Stimulated activated CD8-positive, alpha-beta memory T cell treated with anti-CD3 and anti-CD28 coated beads, Interleukin-15, amount 100 ng/mL, for 1 hour (primary cell): ENCODE data around the gene CCDC74A.
"Not testable (repeated sequence)": the region's sequence is repeated elsewhere in the genome, so short reads cannot be mapped to it uniquely, and the experiment has no call there.

Experiments
- DNase-seq: peaks from one replicate; pipeline ENCODE4 v3.0.0-alpha.2; 2020; ENCODE audit warnings: low read depth

The CCDC74A gene

GRCh38 chr2:131527131-131528001, at the start of gene CCDC74A:
Gene CCDC74A (plus strand): TSS chr2:131527888. CDS start chr2:131527971, 83 bp downstream.
- peak; percentile 46 for DNase-seq

DNA sequence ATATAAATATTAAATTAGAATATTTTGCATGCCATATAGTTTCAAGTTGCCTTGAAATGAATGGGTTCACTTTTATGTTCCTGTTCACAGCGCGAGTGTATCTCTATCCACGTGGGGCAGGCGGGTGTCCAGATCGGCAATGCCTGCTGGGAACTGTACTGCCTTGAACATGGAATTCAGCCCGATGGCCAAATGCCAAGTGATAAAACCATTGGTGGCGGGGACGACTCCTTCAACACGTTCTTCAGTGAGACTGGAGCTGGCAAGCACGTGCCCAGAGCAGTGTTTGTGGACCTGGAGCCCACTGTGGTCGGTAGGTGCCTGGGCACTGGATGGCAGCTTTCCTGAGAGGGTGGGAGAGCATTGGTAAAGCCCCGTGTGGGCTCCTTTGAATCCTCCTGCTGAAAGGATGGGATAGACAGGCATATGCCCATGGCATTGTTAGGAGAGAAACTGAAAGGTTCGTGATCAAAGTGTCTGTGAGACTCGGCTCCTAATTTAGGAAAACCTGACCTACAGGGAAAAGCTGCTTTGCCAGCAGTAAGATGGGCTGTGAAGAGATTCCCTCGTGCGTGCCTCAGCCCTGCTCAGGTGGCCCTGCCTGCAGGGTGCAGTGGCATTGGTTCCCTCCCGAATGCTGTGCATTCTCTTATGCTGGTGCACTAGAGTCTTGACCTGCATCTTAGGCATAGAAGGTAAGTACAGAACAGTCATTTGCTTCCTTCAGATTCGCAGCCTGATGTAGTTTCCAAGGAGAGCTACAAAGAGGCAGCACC, 49.4 kb upstream of the CCDC74A start:
- not testable (repeated sequence) for DNase-seq

- DNase-seq = not testable (repeated sequence)
Measured at GRCh38 chr2:131478850-131479461, 48.7 kb upstream of the CCDC74A start.

GRCh38 chr2:131480351-131480750, 47.3 kb upstream of the CCDC74A start:
- DNase-seq = not testable (repeated sequence)

DNA sequence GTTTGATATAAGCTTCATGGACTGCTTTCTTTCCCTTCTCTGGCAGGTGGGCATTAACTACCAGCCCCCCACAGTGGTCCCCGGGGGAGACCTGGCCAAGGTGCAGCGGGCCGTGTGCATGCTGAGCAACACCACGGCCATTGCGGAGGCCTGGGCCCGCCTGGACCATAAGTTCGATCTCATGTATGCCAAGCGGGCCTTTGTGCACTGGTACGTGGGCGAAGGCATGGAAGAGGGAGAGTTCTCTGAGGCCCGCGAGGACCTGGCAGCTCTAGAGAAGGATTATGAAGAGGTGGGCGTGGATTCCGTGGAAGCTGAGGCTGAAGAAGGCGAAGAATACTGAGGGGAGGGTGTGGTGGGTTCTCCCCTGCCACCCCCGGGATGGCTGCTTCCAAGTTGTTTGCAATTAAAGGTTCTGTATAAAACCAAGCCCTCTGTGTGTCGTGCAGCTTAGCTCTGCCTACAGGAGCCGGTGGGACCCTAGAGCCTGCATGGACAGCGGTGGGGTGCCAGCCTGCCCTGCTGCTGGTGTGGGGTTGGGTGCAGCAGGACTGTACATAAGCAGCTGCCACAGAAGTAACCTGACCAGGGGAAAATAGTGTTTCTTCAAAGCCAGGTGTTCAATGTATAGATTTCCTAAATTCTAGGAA, 45.1 kb upstream of the CCDC74A start:
- DNase-seq = not testable (repeated sequence)

- not testable (repeated sequence) for DNase-seq
Measured at GRCh38 chr2:131483981-131484820, 43.5 kb upstream of the CCDC74A start.

GRCh38 chr2:131484906-131485460, 42.7 kb upstream of the CCDC74A start:
- DNase-seq = not testable (repeated sequence)

GRCh38 chr2:131486201-131486902, 41.3 kb upstream of the CCDC74A start:
- DNase-seq = not testable (repeated sequence)

GRCh38 chr2:131488306-131489205, 39.1 kb upstream of the CCDC74A start:
- DNase-seq = no peak

DNA sequence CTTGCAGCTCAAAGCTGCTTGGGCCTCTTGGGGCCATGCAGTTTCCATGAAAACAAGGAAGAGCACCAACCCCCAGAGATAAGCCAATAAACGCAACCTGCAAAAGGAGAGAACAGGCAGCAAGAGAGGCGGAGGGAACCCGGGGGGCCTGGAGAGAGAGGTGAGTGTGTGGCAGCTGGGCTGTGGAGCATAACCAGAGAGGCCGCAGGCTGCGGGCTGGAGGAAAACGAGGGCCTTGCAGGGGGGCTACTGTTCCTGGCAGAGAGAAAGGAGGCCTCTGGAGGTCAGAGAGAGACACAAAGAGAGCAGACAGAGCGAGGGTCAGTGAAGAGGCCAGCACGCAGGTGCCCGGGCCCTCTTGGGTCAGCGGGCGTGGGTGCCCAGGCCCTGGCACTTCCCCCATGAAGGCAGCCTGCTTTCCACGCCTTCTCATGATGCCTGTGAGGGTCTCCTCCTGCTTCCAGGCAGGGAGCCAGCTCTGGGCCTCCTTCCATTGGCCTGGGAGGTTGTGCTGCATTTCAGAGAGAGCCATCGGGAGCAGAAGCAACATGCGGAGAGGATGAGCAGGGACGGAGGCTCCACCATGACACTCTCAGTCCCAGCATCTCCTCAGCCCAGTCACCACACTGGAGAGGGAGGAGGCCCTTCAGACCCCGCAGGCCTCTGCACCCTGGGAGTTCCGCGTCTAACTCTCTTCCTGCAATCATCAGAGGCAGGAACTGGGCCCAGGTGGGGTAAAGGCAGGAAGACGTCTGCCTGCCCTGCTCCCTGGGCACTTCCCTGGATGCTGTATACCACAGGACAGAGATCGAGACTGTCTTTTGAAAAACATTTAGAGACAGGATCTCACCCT, 36.8 kb upstream of the CCDC74A start:
- not testable (repeated sequence) for DNase-seq

DNA sequence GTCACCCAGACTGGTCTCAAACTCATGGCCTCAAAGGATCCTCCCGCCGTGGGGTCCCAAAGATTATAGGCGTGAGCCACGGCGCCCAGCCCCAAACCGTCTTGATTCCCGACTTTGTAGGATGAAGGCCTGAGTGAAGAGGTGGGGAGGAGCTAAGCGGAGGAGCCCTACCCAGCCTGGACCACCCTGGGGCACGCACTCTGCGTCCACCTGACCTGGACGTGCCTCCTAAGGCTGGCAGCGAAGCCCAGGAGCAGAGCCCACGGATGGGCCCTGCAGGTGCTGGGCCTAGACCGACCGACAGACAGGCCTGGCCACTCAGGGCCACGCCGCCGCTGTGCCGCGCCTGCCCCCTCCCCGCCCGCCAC, 36.2 kb upstream of the CCDC74A start:
- DNase-seq = not testable (repeated sequence)

- not testable (repeated sequence) for DNase-seq
Measured at GRCh38 chr2:131492015-131492417, 35.7 kb upstream of the CCDC74A start, which contains the start of gene MZT2A. Gene MZT2A (minus strand): TSS chr2:131492397. CDS start chr2:131492376, 21 bp downstream.

GRCh38 chr2:131492418-131493198, 35.1 kb upstream of the CCDC74A start:
- DNase-seq = peak; percentile 85

GRCh38 chr2:131493199-131493968, 34.3 kb upstream of the CCDC74A start:
- no peak for DNase-seq

DNA sequence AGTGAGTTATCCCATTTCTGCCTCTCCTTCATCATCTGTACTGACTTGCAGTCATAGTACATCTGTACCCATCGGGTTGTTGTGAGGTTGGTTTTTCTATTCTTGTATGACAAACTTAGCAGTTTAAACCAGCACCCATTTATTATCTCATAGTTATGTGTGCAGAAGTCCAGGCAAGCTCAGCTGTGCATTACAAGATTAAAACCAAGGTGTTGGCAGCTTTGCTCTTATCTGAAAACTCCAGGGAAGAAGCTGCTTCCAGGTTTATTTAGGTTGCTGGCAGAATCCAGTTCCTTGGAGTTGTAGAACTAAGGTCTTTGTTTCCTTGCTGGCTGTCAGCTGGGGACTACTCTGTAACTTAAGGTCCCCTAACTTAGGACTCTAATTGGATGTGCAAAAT, 32.2 kb upstream of the CCDC74A start:
- not testable (repeated sequence) for DNase-seq

- DNase-seq = not testable (repeated sequence)
Measured at GRCh38 chr2:131498321-131498973, 29.2 kb upstream of the CCDC74A start.
